HepG2 (cell line): ENCODE data around the gene CCDC106.

ENCODE experiments used
- CBX2 ChIP-seq, 2 experiments: fragments of 200-600 bp in 1 of 2; sonication (generic); formaldehyde crosslinking in 1 of 2; IDR thresholded peaks; 2 replicates each; pipeline versions ENCODE4 v1.7.0 to v1.8.1; 2018 to 2022; ENCODE audit warnings: low read depth in 2 of 2, low read length in 1 of 2, mild to moderate bottlenecking in 1 of 2, missing genetic modification reagents in 1 of 2
- NR2C2 ChIP-seq: sonication (generic); formaldehyde crosslinking; IDR thresholded peaks from 2 replicates; pipeline ENCODE4 v1.4.0; 2020; ENCODE audit warnings: missing genetic modification reagents, mild to moderate bottlenecking, moderate library complexity, borderline replicate concordance
- POLR2A ChIP-seq, 2 experiments: IDR thresholded peaks; 2 replicates each; pipeline ENCODE4 v1.6.1; 2011; ENCODE audit warnings: low read depth in 2 of 2, low read length in 2 of 2, mild to moderate bottlenecking in 1 of 2, moderate library complexity in 1 of 2; ENCODE audit not compliant: insufficient read depth in 1 of 2
- ZNF484 ChIP-seq: sonication (generic); formaldehyde crosslinking; IDR thresholded peaks from 2 replicates; pipeline ENCODE4 v1.5.1; 2020; ENCODE audit warnings: mild to moderate bottlenecking, low read depth, missing genetic modification reagents, borderline replicate concordance
- ZNF850 ChIP-seq: sonication (generic); formaldehyde crosslinking; conservative IDR thresholded peaks from 2 replicates; pipeline ENCODE4 v1.9.0; 2021; ENCODE audit warnings: mild to moderate bottlenecking, missing genetic modification reagents
- TF ChIP-seq, protein P1 (sequence below): sonication (generic); formaldehyde crosslinking; IDR thresholded peaks from 2 replicates; pipeline ENCODE4 v1.8.0; 2022; ENCODE audit warnings: missing genetic modification reagents, mild to moderate bottlenecking, moderate library complexity, borderline replicate concordance
- TF ChIP-seq, protein P2 (sequence below): sonication (generic); formaldehyde crosslinking; IDR thresholded peaks from 2 replicates; pipeline ENCODE4 v1.5.0; 2020; ENCODE audit warnings: missing genetic modification reagents, mild to moderate bottlenecking, borderline replicate concordance
- TF ChIP-seq, protein P3 (sequence below): sonication (generic); formaldehyde crosslinking; IDR thresholded peaks from 2 replicates; pipeline ENCODE4 v1.8.1; 2023; ENCODE audit warnings: mild to moderate bottlenecking, inconsistent platforms, moderate library complexity, missing genetic modification reagents, borderline replicate concordance
- TF ChIP-seq, protein P4 (sequence below): sonication (generic); formaldehyde crosslinking; IDR thresholded peaks from 2 replicates; pipeline ENCODE4 v1.8.0; 2022; ENCODE audit warnings: mild to moderate bottlenecking, missing genetic modification reagents, moderate library complexity

DNA sequence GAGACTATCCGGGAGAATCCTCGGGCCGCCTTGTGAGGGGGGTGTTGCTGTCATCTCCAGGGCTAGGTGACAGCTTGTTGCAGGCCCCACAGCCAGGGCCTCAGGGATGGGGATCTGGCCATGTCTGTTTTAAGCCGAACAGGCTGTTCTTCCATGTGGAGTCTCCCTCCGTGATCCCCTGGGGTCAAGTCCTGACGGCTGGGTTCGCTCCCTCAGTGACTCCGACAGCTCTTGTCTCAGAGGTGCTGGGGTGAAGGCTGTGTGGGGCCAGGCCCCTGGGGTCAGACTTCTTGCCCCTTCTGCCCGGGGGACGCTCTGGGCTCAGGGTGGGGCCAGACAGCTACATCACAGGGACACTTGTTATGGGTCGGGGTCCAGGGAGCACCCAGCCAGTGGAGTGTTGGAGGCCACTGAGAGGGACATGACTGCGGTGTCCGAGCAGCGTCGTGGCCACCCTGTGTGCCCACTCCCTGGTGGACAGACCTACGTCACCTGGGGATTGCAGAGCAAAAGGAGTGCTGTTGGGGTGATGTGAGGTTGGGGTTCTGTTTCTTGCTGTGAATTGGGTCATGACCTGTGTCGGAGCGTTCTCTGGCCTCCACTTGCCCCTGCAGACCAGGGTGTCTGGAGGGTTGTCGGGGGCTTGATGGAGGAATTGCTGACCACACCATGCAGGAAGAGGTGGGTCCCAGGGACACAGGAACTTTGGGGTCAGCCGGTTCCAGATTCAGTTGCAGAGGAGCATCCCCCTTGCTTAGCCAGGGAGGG, 48.5 kb downstream of the CCDC106 start:
- TF ChIP-seq, protein P1, sequence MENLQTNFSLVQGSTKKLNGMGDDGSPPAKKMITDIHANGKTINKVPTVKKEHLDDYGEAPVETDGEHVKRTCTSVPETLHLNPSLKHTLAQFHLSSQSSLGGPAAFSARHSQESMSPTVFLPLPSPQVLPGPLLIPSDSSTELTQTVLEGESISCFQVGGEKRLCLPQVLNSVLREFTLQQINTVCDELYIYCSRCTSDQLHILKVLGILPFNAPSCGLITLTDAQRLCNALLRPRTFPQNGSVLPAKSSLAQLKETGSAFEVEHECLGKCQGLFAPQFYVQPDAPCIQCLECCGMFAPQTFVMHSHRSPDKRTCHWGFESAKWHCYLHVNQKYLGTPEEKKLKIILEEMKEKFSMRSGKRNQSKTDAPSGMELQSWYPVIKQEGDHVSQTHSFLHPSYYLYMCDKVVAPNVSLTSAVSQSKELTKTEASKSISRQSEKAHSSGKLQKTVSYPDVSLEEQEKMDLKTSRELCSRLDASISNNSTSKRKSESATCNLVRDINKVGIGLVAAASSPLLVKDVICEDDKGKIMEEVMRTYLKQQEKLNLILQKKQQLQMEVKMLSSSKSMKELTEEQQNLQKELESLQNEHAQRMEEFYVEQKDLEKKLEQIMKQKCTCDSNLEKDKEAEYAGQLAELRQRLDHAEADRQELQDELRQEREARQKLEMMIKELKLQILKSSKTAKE = no peak
- TF ChIP-seq, protein P2, sequence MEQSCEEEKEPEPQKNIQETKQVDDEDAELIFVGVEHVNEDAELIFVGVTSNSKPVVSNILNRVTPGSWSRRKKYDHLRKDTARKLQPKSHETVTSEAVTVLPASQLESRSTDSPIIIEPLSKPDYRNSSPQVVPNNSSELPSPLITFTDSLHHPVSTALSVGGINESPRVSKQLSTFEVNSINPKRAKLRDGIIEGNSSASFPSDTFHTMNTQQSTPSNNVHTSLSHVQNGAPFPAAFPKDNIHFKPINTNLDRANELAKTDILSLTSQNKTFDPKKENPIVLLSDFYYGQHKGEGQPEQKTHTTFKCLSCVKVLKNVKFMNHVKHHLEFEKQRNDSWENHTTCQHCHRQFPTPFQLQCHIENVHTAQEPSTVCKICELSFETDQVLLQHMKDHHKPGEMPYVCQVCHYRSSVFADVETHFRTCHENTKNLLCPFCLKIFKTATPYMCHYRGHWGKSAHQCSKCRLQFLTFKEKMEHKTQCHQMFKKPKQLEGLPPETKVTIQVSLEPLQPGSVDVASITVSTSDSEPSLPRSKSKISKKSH (CRISPR knock-in tag) = no peak
- TF ChIP-seq, protein P3, sequence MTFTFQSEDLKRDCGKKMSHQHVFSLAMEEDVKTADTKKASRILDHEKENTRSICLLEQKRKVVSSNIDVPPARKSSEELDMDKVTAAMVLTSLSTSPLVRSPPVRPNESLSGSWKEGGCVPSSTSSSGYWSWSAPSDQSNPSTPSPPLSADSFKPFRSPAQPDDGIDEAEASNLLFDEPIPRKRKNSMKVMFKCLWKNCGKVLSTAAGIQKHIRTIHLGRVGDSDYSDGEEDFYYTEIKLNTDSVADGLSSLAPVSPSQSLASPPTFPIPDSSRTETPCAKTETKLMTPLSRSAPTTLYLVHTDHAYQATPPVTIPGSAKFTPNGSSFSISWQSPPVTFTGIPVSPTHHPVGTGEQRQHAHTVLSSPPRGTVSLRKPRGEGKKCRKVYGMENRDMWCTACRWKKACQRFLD (CRISPR knock-in tag) = no peak
- TF ChIP-seq ZNF484 (CRISPR knock-in tag) (no peak), CBX2 (IDR thresholded peaks at IDR 0.05; ENCODE audit: low read depth, low read length) (no peak), CBX2 (CRISPR knock-in tag; IDR thresholded peaks at IDR 0.05; ENCODE audit: low read depth) (no peak), ZNF850 (CRISPR knock-in tag) (no peak), POLR2A (IDR thresholded peaks at IDR 0.05; ENCODE audit: insufficient read depth in 1 of 2, low read depth in 2 of 2, low read length in 2 of 2) (no peak), NR2C2 (CRISPR knock-in tag) (no peak)
- TF ChIP-seq, protein P4, sequence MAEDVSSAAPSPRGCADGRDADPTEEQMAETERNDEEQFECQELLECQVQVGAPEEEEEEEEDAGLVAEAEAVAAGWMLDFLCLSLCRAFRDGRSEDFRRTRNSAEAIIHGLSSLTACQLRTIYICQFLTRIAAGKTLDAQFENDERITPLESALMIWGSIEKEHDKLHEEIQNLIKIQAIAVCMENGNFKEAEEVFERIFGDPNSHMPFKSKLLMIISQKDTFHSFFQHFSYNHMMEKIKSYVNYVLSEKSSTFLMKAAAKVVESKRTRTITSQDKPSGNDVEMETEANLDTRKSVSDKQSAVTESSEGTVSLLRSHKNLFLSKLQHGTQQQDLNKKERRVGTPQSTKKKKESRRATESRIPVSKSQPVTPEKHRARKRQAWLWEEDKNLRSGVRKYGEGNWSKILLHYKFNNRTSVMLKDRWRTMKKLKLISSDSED (CRISPR knock-in tag) = no peak
